ENCODE data around the gene SFXN2.
"Not testable (repeated sequence)": the region's sequence is repeated elsewhere in the genome, so short reads cannot be mapped to it uniquely, and the experiment has no call there.

The SFXN2 gene

DNA sequence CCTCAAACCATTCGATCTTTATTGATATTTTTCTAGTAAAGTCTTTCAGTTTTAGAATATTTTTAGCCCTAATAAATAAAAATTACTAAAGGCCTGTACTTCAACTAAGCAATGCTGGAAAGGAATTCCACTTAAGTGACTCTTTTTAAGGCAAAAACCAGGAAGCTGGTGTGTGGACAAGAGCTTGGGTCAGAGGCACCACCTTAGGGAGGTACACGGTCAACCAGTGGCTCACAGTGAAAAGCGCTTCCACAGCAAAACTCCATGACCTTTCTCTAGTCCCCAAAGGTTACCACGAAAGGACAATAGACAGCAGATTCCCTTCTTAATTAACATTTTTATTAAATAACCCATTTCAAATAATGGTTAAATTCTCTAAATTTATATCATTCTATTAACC lies 31.5 kb upstream of the SFXN2 start:
- no peak for TF ChIP-seq CTCF (IDR thresholded peaks at IDR 0.05; ENCODE audit: extremely low read depth, missing control alignments)
- DNase-seq (ENCODE audit: low spot score), result no peak

DNA sequence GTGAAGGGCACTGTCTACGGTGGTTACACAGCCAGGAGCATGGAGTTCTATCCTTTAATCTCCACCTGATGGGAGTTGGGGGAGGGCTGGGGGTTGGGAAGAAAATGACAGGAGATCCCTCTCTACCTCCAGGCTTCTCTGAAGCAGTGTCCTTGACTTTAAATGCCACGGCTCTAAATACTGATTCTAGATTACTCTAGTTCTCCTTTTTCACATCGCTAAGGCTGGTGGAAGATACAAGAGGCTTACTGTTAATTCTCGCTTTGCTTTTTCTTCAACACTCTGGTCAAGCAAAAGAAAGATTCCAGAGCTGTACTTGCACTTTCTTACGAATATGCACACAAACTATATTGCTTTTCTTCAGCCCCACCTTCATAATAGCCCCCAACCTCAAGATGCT lies 30.7 kb upstream of the SFXN2 start:
- no peak for TF ChIP-seq CTCF (IDR thresholded peaks at IDR 0.05; ENCODE audit: extremely low read depth, missing control alignments)
- no peak for DNase-seq (ENCODE audit: low spot score)

- no peak for DNase-seq (ENCODE audit: low spot score)
Measured at GRCh38 chr10:102691285-102692066, 23.0 kb upstream of the SFXN2 start.

DNA sequence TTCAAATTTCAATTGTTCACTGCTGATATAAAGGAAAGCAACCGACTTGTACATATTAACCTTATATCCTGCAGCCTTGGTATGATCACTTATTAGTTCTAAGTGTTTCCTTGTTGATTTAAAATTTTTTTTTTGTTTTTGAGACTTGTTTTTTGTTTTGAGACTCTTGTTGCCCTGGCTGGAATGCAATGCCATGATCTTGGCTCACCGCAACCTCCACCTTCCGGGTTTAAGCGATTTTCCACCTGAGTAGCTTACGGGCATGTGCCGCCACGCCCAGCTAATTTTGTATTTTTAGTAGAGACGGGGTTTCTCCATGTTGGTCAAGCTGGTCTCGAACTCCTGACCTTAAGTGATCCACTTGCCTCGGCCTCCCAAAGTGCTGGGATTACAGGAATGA lies 19.0 kb upstream of the SFXN2 start:
- not testable (repeated sequence) for DNase-seq (ENCODE audit: low spot score)

More at GRCh38 chr10:102691285-102692066, 23.0 kb upstream of the SFXN2 start:
- TF ChIP-seq CTCF (IDR thresholded peaks at IDR 0.05; ENCODE audit: extremely low read depth, missing control alignments), result no peak

DNA sequence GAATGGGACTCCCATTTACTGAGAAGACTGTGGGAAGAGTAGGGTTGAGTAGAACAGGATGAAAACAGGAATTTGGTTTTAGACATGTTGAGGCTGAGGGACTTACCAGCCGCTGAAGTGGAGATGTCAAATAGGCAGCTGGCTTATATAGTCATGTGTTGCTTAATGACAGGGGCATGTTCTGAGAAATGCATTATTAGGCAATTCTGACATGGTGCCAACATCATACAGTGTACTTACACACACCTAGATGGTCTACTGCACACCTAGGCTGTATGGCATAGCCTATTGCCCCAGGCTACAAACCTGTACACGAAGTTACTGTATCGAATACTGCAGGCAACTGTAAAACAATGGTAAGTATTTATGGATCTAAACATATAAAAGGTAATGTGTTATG lies 17.7 kb upstream of the SFXN2 start:
- no peak for TF ChIP-seq CTCF (IDR thresholded peaks at IDR 0.05; ENCODE audit: extremely low read depth, missing control alignments)
- no peak for DNase-seq (ENCODE audit: low spot score)

DNA sequence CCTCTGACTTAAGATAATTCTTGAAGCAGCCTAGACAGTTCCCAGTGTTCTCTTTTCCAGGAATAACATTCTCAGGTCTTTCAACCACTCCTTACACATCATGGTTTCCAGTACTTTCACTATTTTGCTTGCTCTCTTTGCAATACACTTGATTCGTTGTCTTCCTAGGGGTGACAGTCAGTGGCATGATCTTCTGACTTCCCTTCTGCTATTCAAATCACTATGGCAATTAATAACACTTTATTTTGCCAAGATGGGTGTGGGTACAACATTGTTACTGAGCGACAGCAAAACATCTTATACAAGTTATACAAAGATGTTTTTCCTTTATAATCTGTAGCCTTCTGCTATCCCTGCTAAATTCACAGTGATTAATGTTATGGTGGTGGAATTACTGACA lies 15.5 kb upstream of the SFXN2 start:
- no peak for TF ChIP-seq CTCF (IDR thresholded peaks at IDR 0.05; ENCODE audit: extremely low read depth, missing control alignments)
- no peak for DNase-seq (ENCODE audit: low spot score)

DNA sequence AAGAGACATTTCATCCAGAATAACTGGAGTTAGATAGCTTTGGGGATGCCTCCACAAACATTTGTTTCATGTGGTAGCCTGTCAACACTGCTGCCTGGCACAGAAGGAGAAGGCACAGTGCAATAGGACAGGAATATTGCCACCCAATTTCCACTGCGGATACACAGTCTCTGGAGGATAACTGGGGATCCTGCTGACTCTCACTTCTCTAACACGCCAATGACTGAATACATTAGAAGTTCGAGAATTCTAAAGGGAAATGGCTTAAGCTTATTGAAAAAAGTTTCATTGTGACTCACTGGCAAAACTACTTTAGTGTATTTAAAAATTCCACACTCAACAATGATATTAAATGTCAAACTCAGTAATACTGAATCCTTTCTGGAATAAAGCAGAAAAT lies 13.2 kb upstream of the SFXN2 start:
- DNase-seq (ENCODE audit: low spot score), result no peak
- TF ChIP-seq CTCF (IDR thresholded peaks at IDR 0.05; ENCODE audit: extremely low read depth, missing control alignments), result no peak

DNA sequence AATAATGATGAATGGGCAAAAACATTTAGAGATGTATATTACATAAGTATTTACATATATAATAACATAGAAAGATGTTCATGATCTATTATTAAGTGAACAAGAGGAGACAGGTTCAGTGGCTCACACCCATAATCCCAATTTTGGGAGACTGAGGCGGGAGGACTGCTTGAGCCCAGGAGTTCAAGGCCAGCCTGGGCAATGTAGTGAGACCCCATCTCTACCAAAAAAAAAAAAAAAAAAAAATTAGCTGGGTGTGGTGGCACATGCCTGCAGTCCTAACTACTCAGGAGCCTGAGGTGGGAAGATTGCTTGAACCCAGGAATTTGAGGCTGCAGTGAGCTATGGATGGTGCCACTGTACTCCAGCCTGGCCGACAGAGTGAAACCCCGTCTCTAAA lies 12.6 kb upstream of the SFXN2 start:
- DNase-seq (ENCODE audit: low spot score), result no peak
- TF ChIP-seq CTCF (IDR thresholded peaks at IDR 0.05; ENCODE audit: extremely low read depth, missing control alignments), result no peak

All from GM20000 (cell line).